ENCODE results near the gene CDKL5.
A peak's percentile ranks its signal among the peaks of the same experiment; 100 is the strongest.
"Not testable (repeated sequence)": the region's sequence is repeated elsewhere in the genome, so short reads cannot be mapped to it uniquely, and the experiment has no call there.

CDKL5 gene

GRCh38 chrX:18425199-18426003 lies at the start of gene CDKL5:
CDKL5 (plus strand) TSS chrX:18425608; CDS start chrX:18507097, 81,489 bp downstream.
- FAIRE-seq, result peak; percentile 98

- FAIRE-seq, result no peak
Observed at GRCh38 chrX:18377796-18378195, 47.6 kb upstream of the CDKL5 start.

- no peak for FAIRE-seq
Observed at GRCh38 chrX:18389966-18390365, 35.4 kb upstream of the CDKL5 start.

GRCh38 chrX:18390941-18391538 lies 34.4 kb upstream of the CDKL5 start:
- FAIRE-seq, result peak; percentile 97

GRCh38 chrX:18394477-18394876 lies 30.9 kb upstream of the CDKL5 start:
- FAIRE-seq, result no peak

- no peak for FAIRE-seq
Observed at GRCh38 chrX:18401848-18402213, 23.6 kb upstream of the CDKL5 start.

GRCh38 chrX:18406531-18407266 lies 18.7 kb upstream of the CDKL5 start:
- FAIRE-seq, result no peak

GRCh38 chrX:18410038-18410437 lies 15.4 kb upstream of the CDKL5 start:
- no peak for FAIRE-seq

- FAIRE-seq, result no peak
Observed at GRCh38 chrX:18415386-18415785, 10.0 kb upstream of the CDKL5 start.

- FAIRE-seq, result no peak
Observed at GRCh38 chrX:18422325-18422724, 3.1 kb upstream of the CDKL5 start.

GRCh38 chrX:18422886-18423285 lies 2.5 kb upstream of the CDKL5 start:
- no peak for FAIRE-seq

GRCh38 chrX:18424482-18425198 lies 768 bp upstream of the CDKL5 start:
- FAIRE-seq, result no peak

- FAIRE-seq, result no peak
Observed at GRCh38 chrX:18426004-18426320, 554 bp downstream of the CDKL5 start.

GRCh38 chrX:18428006-18428405 lies 2.6 kb downstream of the CDKL5 start:
- FAIRE-seq, result no peak

- FAIRE-seq, result not testable (repeated sequence)
Observed at GRCh38 chrX:18433288-18433687, 7.9 kb downstream of the CDKL5 start.

GRCh38 chrX:18434896-18435295 lies 9.5 kb downstream of the CDKL5 start:
- no peak for FAIRE-seq

- FAIRE-seq, result no peak
Observed at GRCh38 chrX:18436017-18436416, 10.6 kb downstream of the CDKL5 start.

- no peak for FAIRE-seq
Observed at GRCh38 chrX:18440835-18441234, 15.4 kb downstream of the CDKL5 start.

GRCh38 chrX:18441780-18442367 lies 16.5 kb downstream of the CDKL5 start:
- FAIRE-seq, result no peak

- no peak for FAIRE-seq
Observed at GRCh38 chrX:18448416-18448815, 23.0 kb downstream of the CDKL5 start.

- FAIRE-seq, result no peak
Observed at GRCh38 chrX:18449236-18449635, 23.8 kb downstream of the CDKL5 start.

- no peak for FAIRE-seq
Observed at GRCh38 chrX:18455384-18455783, 30.0 kb downstream of the CDKL5 start.

- FAIRE-seq, result no peak
Observed at GRCh38 chrX:18457000-18457399, 31.6 kb downstream of the CDKL5 start.

Measured in A204.1 (cell line).